Mammary epithelial cell (primary cell): ENCODE data around the gene UBAP1.

Source experiments
- EZH2 ChIP-seq: IDR thresholded peaks from 2 replicates; pipeline ENCODE4 v1.6.1; 2012; ENCODE audit warnings: low read length, inconsistent platforms, borderline replicate concordance
- TF ChIP-seq, protein P1 (sequence below), 2 donors: IDR thresholded peaks in 1 of 2; conservative IDR thresholded peaks in 1 of 2; 2 replicates each; pipeline ENCODE4 v1.5.1; 2011 to 2012; ENCODE audit warnings: inconsistent platforms in 2 of 2, low read length in 2 of 2, mild to moderate bottlenecking in 2 of 2, control low read depth in 1 of 2, low read depth in 1 of 2; ENCODE audit not compliant: insufficient read depth in 1 of 2; ENCODE audit errors: extremely low read depth in 1 of 2

DNA sequence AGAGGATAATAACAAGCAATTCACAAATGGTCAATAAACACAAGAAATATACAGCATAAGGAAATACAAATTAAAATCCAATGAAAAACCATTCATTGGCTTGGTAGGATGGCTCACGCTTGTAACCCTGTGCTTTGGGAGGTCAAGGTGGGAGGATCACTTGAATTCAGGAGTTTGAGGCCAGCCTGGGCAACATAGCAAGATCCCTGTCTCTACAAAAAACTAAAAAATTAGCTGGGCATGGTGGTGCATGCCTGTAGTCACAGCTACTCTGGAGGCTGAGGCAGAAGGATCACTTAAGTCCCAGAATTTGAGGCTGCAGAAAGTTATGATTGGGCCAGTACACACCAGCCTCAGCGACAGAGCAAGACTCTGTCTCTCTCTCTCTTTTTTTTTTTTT lies 20.9 kb upstream of the UBAP1 start:
- TF ChIP-seq, protein P1, sequence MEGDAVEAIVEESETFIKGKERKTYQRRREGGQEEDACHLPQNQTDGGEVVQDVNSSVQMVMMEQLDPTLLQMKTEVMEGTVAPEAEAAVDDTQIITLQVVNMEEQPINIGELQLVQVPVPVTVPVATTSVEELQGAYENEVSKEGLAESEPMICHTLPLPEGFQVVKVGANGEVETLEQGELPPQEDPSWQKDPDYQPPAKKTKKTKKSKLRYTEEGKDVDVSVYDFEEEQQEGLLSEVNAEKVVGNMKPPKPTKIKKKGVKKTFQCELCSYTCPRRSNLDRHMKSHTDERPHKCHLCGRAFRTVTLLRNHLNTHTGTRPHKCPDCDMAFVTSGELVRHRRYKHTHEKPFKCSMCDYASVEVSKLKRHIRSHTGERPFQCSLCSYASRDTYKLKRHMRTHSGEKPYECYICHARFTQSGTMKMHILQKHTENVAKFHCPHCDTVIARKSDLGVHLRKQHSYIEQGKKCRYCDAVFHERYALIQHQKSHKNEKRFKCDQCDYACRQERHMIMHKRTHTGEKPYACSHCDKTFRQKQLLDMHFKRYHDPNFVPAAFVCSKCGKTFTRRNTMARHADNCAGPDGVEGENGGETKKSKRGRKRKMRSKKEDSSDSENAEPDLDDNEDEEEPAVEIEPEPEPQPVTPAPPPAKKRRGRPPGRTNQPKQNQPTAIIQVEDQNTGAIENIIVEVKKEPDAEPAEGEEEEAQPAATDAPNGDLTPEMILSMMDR (conservative IDR thresholded peaks at IDR 0.05 in 1 of 2, IDR thresholded peaks at IDR 0.05 in 1 of 2; ENCODE audit: extremely low read depth in 1 of 2, insufficient read depth in 1 of 2, low read depth in 1 of 2, low read length in 2 of 2): no peak
- no peak for TF ChIP-seq EZH2
